Measurements from ENCODE around the gene TMEM200C.
"Not testable (repeated sequence)": the region's sequence is repeated elsewhere in the genome, so short reads cannot be mapped to it uniquely, and the experiment has no call there.

The TMEM200C gene

GRCh38 chr18:5892823-5893431 is 2.4 kb downstream of the TMEM200C start:
- no peak for DNase-seq (ENCODE audit: low read depth in 2 of 2)

- no peak for DNase-seq (ENCODE audit: low read depth in 2 of 2)
Measured at GRCh38 chr18:5891854-5892215, 3.5 kb downstream of the TMEM200C start.

GRCh38 chr18:5891184-5891853 is 4.0 kb downstream of the TMEM200C start:
- no peak for DNase-seq (ENCODE audit: low read depth in 2 of 2)

- DNase-seq (ENCODE audit: low read depth in 2 of 2): no peak
Measured at GRCh38 chr18:5890331-5891183, 4.8 kb downstream of the TMEM200C start.

GRCh38 chr18:5885361-5885760 is 10.0 kb downstream of the TMEM200C start:
- no peak for DNase-seq (ENCODE audit: low read depth in 2 of 2)

- DNase-seq (ENCODE audit: low read depth in 2 of 2): no peak
Measured at GRCh38 chr18:5884375-5884774, 10.9 kb downstream of the TMEM200C start.

- DNase-seq (ENCODE audit: low read depth in 2 of 2): no peak
Measured at GRCh38 chr18:5879479-5879882, 15.8 kb downstream of the TMEM200C start.

GRCh38 chr18:5876891-5877290 is 18.4 kb downstream of the TMEM200C start:
- DNase-seq (ENCODE audit: low read depth in 2 of 2): no peak

- DNase-seq (ENCODE audit: low read depth in 2 of 2): no peak
Measured at GRCh38 chr18:5874336-5874735, 21.0 kb downstream of the TMEM200C start.

- no peak for DNase-seq (ENCODE audit: low read depth in 2 of 2)
Measured at GRCh38 chr18:5872886-5873285, 22.4 kb downstream of the TMEM200C start.

- no peak for DNase-seq (ENCODE audit: low read depth in 2 of 2)
Measured at GRCh38 chr18:5871426-5871825, 23.9 kb downstream of the TMEM200C start.

GRCh38 chr18:5868218-5868854 is 27.0 kb downstream of the TMEM200C start:
- DNase-seq (ENCODE audit: low read depth in 2 of 2): no peak

- no peak for DNase-seq (ENCODE audit: low read depth in 2 of 2)
Measured at GRCh38 chr18:5865521-5865920, 29.8 kb downstream of the TMEM200C start.

- not testable (repeated sequence) for DNase-seq (ENCODE audit: low read depth in 2 of 2)
Measured at GRCh38 chr18:5862127-5862526, 33.2 kb downstream of the TMEM200C start.

- DNase-seq (ENCODE audit: low read depth in 2 of 2): no peak
Measured at GRCh38 chr18:5857180-5857579, 38.1 kb downstream of the TMEM200C start.

- no peak for DNase-seq (ENCODE audit: low read depth in 2 of 2)
Measured at GRCh38 chr18:5853253-5853652, 42.1 kb downstream of the TMEM200C start.

- DNase-seq (ENCODE audit: low read depth in 2 of 2): no peak
Measured at GRCh38 chr18:5851998-5852397, 43.3 kb downstream of the TMEM200C start.

GRCh38 chr18:5842653-5843052 is 52.7 kb downstream of the TMEM200C start:
- no peak for DNase-seq (ENCODE audit: low read depth in 2 of 2)

- DNase-seq (ENCODE audit: low read depth in 2 of 2): no peak
Measured at GRCh38 chr18:5841518-5841917, 53.8 kb downstream of the TMEM200C start.

GRCh38 chr18:5840547-5840946 is 54.8 kb downstream of the TMEM200C start:
- no peak for DNase-seq (ENCODE audit: low read depth in 2 of 2)

GRCh38 chr18:5840025-5840424 is 55.3 kb downstream of the TMEM200C start:
- DNase-seq (ENCODE audit: low read depth in 2 of 2): no peak

GRCh38 chr18:5839102-5839501 is 56.2 kb downstream of the TMEM200C start:
- no peak for DNase-seq (ENCODE audit: low read depth in 2 of 2)

Data from stimulated activated CD8-positive, alpha-beta memory T cell treated with anti-CD3 and anti-CD28 coated beads, Interleukin-15, amount 100 ng/mL, for 4 hours (primary cell).